8988T (cell line): ENCODE measurements around the gene TMTC1.

Source experiments
- DNase-seq: peaks from one replicate; pipeline ENCODE4 v3.0.0; 2011

The TMTC1 gene

DNA sequence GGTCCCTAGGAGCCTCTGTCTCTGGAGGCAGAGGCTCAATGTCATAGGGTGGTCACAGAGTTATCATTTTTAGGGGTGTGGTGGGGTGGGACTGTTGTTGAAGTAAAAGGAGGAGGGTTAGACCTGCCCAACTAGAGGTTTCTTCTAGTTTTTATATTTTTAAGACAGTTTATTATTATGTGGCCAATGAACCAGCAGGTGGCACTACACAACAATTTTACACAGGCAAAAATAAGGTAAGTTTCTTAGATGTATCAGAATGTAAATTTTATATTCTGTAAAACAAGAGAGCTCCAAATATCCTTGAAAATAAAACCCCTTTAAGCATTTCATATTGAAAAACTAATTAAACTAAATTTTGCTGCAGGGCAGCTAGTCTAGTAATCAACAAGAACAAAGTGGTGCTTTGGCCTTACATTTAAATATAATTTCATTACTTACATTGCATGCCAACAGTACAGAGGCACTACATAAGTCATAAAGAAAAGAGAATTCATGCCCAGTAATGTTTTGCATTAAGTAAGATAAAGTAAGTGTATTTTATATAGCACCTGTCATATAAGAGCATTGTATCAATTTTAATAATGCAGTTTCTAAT, 264.1 kb downstream of the TMTC1 start:
- no peak for DNase-seq

DNA sequence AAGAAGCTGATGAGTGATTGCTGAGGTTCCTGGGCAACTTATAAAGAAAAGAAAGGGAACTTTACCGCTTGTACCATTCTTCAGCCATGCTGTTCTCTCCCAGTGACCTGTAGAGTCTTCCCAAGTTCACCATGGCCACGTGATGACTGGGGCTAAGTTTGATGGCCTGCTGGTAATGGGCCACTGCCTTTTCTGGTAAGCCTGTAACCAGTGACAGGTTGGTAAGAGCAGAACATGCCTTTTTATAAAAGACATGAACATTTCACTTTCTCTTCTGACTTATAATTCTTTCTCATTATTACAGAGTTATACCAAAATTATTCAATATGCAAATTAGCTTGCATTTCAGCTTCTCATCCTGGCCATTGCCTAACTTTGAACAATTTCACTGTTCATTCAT, 265.3 kb downstream of the TMTC1 start:
- DNase-seq: no peak

DNA sequence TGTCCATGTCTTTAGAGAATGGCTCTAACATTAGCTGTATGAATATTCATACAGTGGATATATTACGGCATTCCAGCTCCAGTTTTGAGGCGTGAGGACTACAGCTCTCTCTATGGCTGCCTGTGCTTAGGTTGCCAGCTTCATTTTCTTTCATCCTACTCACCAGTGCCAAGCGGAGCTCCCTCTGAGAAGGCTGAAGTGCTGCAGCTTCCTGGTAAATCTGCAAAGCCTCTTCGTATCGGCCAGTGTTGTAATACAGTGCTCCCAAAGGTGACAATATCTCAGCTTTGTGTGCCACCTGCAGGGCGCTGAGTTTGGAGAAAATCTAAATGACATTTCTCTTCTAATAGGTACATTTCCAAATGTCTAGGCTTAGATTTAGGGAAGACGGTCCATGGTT, 266.5 kb downstream of the TMTC1 start:
- no peak for DNase-seq

DNA sequence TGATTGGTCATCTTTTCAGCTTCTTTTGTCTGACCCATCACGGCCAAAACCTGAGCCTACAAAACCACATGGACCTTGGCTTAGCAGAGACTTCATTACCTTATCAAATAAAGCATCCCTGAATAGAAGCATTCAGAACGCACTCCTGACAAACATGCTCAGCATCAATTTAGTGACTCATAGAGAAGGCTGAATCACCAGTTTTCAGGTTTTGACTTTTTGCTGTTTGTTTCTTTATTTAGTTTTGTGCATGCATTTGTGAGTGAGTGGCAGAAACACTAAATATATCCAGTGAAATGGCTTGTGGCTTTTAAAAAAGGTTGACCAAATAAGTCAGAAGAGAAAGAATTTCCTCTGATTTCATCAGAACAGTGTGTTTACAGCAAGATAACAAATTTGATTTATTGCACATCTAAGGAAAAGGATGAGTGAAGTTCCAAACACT, 267.3 kb downstream of the TMTC1 start:
- DNase-seq: no peak

DNA sequence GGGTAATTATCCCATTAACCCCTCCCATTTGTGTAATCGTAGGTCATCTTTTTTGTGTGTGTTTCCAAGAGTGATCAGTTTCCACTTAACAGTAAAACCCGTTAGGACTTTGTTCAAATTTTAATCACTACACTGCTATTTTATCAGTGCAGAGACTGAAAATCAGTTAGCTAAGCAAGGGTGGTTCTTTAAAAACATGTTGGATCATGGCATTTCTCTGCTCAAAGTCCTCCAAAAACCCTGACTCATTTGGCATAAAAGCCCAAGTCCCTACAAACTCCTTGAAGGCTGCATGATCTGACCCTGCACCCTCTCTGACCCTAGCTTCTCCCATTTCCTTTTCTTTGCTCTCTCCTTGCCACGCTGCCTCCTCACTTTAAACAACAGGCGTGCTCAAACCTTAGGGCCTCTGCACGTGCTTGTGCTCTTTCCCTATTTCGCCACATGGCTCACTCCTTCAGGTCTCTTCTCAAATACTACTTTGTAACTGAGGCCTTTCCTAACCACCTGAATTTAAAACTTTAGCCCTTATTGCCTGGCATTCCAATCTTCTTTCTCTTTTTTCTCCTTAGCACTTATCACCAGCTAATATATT, 273.1 kb downstream of the TMTC1 start:
- DNase-seq: no peak

DNA sequence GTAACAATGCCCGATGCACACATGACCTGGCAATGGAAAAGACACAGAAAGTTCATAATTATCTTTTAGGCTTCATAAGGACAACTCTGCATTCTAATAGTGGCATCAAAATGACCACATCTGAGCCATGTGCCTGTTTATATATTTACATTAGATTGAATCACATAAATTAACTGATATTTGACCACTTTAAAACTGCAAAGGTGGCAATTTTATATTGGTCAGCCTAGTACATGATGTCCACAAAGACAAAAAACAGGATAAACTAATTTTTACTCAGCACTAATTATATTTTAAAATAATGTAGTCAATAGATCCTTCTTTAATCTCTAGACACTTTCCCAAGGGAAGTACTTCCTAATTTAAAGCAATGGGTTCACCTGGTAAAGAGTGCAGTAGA, 274.2 kb downstream of the TMTC1 start:
- DNase-seq: no peak

DNA sequence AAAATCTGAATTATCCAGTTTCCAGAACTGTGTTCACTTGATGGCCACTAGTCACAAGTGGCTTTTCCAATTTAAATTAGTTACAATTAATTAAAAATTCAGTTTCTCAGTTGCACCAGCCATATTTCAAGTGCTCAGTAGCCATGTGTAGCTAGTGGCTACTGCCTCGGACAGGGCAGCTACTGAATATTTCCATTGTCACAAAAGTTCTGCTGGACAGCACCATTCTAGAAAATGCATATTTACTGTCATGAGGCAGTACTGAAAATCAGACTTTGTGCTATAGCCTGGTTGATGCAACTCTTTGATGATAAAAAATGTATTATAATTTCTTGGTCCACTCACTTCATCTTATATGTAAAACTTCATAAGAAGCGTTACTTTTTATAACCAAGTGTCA, 274.8 kb downstream of the TMTC1 start:
- DNase-seq: no peak

DNA sequence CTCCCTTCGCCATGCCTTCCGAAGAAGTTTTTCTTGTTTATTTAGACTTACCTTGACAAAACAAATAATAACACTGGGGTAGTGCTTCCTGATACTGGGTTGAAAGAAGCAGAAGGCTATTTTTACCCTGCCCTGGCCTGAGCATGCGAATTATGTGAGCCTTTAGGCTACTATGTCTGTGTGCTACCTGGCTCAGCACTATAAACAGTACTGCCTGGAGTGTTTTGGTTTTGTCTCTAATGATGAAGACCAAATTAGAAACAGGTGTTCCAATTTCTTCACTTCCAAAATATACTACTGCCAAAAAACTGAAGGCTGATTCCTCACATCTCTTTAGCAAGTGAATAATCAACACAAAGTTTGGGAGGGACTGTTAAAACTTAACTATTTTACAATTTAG, 278.6 kb downstream of the TMTC1 start:
- no peak for DNase-seq

DNA sequence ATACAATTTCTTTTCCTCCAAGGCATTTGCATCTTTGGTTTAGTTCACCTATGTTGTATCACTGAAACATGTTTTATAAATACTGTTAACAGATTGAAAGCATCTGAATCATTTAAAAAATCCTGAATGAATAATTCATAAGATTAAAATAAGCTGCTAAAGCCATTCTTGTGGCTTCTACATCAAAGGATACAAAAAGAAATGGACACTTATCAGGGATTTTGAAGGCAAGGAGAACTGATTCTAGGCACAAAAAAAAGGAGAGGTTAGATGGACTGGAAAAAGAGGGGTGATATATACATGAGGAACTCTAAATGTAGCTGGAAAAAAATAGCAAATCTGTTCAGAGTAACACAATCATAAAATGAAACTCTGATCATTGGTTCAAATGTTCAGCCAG, 280.5 kb downstream of the TMTC1 start:
- DNase-seq: no peak

DNA sequence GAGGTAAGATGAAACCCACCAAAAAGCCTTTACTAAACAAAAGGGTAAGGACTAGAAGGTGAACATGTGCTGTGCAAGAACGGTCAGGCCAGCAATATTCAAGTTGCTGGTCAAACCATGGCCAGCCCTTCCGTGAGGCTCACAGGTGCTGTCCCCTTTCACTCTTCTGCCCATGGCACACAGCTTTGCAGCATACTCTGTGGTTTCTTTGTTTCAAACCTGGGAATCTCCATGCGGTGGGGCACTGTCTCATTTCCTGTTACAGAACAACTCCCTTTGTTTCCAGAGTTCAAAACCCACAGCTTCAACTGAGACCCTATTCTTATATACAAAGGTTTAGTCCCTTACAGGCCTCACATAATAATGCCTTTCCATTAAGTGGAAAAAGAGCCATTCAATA, 284.5 kb downstream of the TMTC1 start:
- DNase-seq: no peak

DNA sequence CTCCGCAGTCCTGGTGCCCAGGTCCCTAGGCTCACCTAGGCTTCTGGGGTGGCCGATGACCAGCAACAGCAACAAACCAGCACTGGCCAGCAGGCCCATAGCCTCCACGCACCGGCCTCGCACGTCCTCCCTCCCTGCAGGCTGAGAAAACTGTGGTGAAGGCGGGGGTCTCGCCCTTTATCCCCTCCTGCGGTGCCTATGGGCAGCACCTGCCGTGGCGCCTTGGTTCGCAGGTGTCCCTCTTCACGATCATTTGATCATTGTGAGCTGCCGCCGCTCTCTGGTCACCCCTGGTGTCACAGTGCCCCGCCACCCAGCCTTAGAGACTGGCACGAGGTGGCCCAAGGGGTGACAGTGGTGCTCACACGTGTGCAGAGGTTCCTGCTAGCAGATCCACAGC, 286.2 kb downstream of the TMTC1 start, which contains the start of gene OVCH1:
Gene OVCH1, minus strand, starts transcription at position 99 of the 400 bp plus-strand sequence. Its CDS starts 0 bp downstream, at position 99.
- no peak for DNase-seq

DNA sequence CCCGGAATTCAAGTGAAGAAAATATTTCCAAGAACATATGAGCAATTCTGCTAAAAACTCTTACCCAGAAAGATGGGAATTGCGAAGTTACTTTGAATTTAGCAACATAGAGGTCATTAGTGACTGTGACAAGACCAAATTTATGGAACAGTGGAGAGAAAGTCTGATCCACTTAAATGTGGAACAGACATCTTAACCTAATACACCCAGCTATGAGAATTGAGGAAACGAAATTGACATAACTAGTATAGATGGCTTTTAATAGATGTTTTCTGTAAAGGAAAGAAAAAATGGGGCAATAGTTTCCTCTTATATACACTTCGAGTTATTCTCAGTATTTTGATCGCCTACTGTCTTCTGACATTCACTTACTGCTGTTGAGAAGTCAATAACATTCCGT, 290.9 kb downstream of the TMTC1 start:
- no peak for DNase-seq

DNA sequence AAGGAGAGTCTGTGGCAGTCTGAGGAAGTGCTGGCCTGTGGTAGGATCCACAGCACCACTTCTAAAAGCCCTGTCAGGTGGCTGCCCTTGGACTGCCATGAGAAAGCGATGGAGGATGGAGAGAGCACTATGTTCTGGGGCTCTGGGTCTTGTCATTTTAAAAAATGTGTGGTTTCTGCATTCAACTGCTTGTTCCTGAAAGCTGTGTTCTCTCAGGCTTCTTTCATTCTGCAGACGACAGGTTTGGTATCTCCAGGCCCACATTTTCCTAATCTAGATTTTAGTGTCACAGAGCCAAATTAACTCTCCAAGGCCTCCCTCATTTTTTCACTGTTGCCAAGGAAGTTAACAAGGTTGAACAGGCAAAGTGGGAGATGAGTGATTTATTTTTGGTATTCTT, 296.8 kb downstream of the TMTC1 start:
- no peak for DNase-seq

DNA sequence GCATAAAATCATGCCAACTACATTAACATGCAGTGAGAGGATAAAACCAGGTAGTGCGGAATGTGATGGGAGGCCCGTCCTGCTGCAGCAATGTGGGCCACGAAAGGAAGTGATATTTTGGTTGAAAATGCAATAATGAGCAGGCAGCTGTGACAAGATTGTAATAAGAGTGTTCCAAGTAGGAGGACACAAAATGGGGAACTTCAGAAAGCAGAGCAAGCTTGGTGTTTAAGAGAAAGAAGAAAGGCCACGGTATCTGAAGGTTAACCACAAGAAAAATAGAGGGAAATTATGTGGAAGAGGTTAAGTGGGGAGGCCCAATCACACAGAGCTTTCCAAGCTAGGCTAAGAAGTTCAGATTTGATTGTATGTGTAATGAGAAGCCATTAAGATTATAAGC, 320.5 kb downstream of the TMTC1 start:
- no peak for DNase-seq

DNA sequence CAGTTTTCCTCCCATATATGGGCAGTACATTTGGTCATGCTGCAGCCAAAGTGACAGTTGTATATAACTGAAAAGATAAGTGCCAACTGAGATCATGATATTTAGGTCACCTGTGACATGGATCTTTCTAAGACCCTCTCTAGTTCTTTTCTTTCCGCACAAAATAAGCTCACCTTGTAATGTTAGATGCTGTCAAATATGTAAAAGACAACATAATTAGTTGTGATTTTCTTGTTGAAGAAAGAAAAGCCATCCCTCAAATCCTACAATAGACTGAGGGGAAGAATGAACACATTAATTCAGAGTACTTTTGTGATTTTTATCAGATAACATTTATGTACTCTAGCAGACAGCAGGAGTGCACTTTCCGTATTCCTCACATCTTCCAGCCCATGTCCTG, 323.7 kb downstream of the TMTC1 start:
- DNase-seq: no peak

DNA sequence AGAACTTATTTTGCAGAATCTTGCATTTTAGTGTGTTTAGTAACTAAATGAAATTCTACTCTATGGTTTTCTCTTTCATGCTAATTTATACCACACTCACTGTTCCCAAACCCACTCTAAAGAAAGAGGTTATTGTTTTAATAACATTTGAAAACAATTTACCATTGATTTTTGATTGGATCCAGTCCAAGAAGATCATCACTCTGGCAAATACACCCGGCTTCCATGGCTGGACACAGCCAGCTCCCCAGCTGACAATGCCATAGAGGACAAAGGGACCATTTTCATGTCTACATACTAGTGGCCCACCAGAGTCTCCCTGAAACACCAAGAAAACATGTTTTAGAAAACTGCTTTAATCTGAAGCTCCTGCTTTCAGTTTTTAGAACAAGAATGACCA, 328.7 kb downstream of the TMTC1 start:
- DNase-seq: no peak

DNA sequence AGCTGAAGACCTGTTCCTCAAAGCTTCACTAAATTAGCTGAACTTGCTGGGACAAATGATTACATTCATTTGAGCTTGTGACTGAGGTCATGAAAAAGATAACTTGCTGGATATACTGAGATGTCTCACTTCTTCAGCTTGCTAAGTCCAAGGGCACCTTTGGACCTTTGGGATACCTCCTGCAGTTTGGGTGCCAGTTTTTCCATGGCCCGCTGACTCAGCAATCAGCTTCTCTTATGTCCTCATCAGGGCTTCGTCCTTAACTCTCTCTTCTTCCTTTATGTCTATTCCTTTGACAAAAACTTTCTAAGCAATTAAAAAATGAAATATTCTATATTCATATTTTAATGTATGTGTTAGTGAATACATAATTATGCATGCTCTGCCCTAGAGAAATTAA, 331.9 kb downstream of the TMTC1 start:
- DNase-seq: no peak
